ENCODE measurements around the gene EPN2.
"Not testable (repeated sequence)": the region's sequence is repeated elsewhere in the genome, so short reads cannot be mapped to it uniquely, and the experiment has no call there.

EPN2 gene

GRCh38 chr17:19346351-19347255, 109.4 kb downstream of the EPN2 start:
- DNase-seq: peak; percentile 85

GRCh38 chr17:19347323-19348080, 110.3 kb downstream of the EPN2 start:
- DNase-seq: no peak

GRCh38 chr17:19348081-19348650, 111.0 kb downstream of the EPN2 start:
- no peak for DNase-seq

GRCh38 chr17:19348806-19349205, 111.6 kb downstream of the EPN2 start:
- DNase-seq: no peak

- DNase-seq: not testable (repeated sequence)
These were observed 116.2 kb downstream of the EPN2 start for GRCh38 chr17:19353401-19353800.

- DNase-seq: no peak
These were observed 117.6 kb downstream of the EPN2 start for GRCh38 chr17:19354748-19355147.

GRCh38 chr17:19357351-19357750, 120.2 kb downstream of the EPN2 start:
- DNase-seq: no peak

- no peak for DNase-seq
These were observed 120.6 kb downstream of the EPN2 start for GRCh38 chr17:19357761-19358160.

- DNase-seq: no peak
These were observed 122.0 kb downstream of the EPN2 start for GRCh38 chr17:19359151-19359550.

GRCh38 chr17:19359856-19360255, 122.7 kb downstream of the EPN2 start:
- no peak for DNase-seq

- no peak for DNase-seq
These were observed 123.6 kb downstream of the EPN2 start for GRCh38 chr17:19360772-19361171.

GRCh38 chr17:19361326-19361725, 124.2 kb downstream of the EPN2 start:
- peak; percentile 44 for DNase-seq

GRCh38 chr17:19361944-19362276, 124.7 kb downstream of the EPN2 start:
- no peak for DNase-seq

GRCh38 chr17:19362277-19363113, 125.3 kb downstream of the EPN2 start, which contains the start of gene B9D1:
Gene B9D1 (minus strand): TSS chr17:19362723. CDS start chr17:19362569, 154 bp downstream.
- peak; percentile 91 for DNase-seq

- DNase-seq: no peak
These were observed 125.9 kb downstream of the EPN2 start for GRCh38 chr17:19363114-19363438.

- DNase-seq: no peak
These were observed 126.4 kb downstream of the EPN2 start for GRCh38 chr17:19363460-19364035.

- no peak for DNase-seq
These were observed 127.7 kb downstream of the EPN2 start for GRCh38 chr17:19364699-19365498.

- no peak for DNase-seq
These were observed 128.3 kb downstream of the EPN2 start for GRCh38 chr17:19365499-19365817.

GRCh38 chr17:19365833-19366636, 128.9 kb downstream of the EPN2 start:
- DNase-seq: no peak

GRCh38 chr17:19366637-19366972, 129.4 kb downstream of the EPN2 start:
- DNase-seq: no peak

- DNase-seq: no peak
These were observed 131.1 kb downstream of the EPN2 start for GRCh38 chr17:19368229-19368628.
